ENCODE measurements around the gene DNAJC28.

GRCh38 chr21:33540711-33541104 is 49.2 kb upstream of the DNAJC28 start:
- TF ChIP-seq CTCF (IDR thresholded peaks at IDR 0.05) (no peak), POLR2A (IDR thresholded peaks at IDR 0.05) (no peak)

Data from sigmoid colon (tissue), 3 donors.